Activated CD8-positive, alpha-beta memory T cell treated with anti-CD3 and anti-CD28 coated beads, Interleukin-2, amount 50 U/mL, for 1 hour (primary cell): ENCODE measurements around the gene KCNK5.

Experiments
- DNase-seq: peaks from one replicate; pipeline ENCODE4 v3.0.0-alpha.2; 2020; ENCODE audit errors: extremely low read depth

KCNK5 gene

GRCh38 chr6:39172377-39172757, 56.9 kb downstream of the KCNK5 start:
- no peak for DNase-seq

- DNase-seq, result no peak
These were observed 57.5 kb downstream of the KCNK5 start for GRCh38 chr6:39171489-39172376.

- no peak for DNase-seq
These were observed 58.4 kb downstream of the KCNK5 start for GRCh38 chr6:39170860-39171259.

- no peak for DNase-seq
These were observed 58.9 kb downstream of the KCNK5 start for GRCh38 chr6:39170389-39170788.

- DNase-seq, result no peak
These were observed 59.6 kb downstream of the KCNK5 start for GRCh38 chr6:39169448-39170344.

- no peak for DNase-seq
These were observed 61.2 kb downstream of the KCNK5 start for GRCh38 chr6:39167866-39168625.

- no peak for DNase-seq
These were observed 62.0 kb downstream of the KCNK5 start for GRCh38 chr6:39167321-39167720.

GRCh38 chr6:39166912-39167290, 62.4 kb downstream of the KCNK5 start:
- DNase-seq, result no peak

- peak; percentile 43 for DNase-seq
These were observed 62.9 kb downstream of the KCNK5 start for GRCh38 chr6:39166189-39166911.

- DNase-seq, result no peak
These were observed 71.8 kb downstream of the KCNK5 start for GRCh38 chr6:39157511-39157910.

- DNase-seq, result no peak
These were observed 72.5 kb downstream of the KCNK5 start for GRCh38 chr6:39156801-39157200.

GRCh38 chr6:39154705-39155104, 74.6 kb downstream of the KCNK5 start:
- no peak for DNase-seq

- no peak for DNase-seq
These were observed 75.4 kb downstream of the KCNK5 start for GRCh38 chr6:39153766-39154397.

GRCh38 chr6:39152262-39152661, 77.0 kb downstream of the KCNK5 start:
- no peak for DNase-seq

GRCh38 chr6:39151211-39151610, 78.1 kb downstream of the KCNK5 start:
- no peak for DNase-seq

GRCh38 chr6:39144481-39145173, 84.6 kb downstream of the KCNK5 start:
- no peak for DNase-seq

- no peak for DNase-seq
These were observed 85.9 kb downstream of the KCNK5 start for GRCh38 chr6:39143238-39143930.

GRCh38 chr6:39140556-39141167, 88.6 kb downstream of the KCNK5 start:
- DNase-seq, result no peak
